Urinary bladder (tissue), 4 donors: ENCODE measurements around the gene LIMA1. TPM values are rescaled to one million over a fixed set of nuclear protein-coding genes. Genes with fewer than 3 reads are reported as not detected.
"Not testable (repeated sequence)": the region's sequence is repeated elsewhere in the genome, so short reads cannot be mapped to it uniquely, and the experiment has no call there.

Source experiments
- DNase-seq: peaks from one replicate; pipeline ENCODE4 v3.0.0-alpha.2; 2015; ENCODE audit errors: extremely low spot score
- H3K27ac ChIP-seq: one replicate; pipeline ENCODE4 v1.5.1; 2013; ENCODE audit warnings: low read depth, mild to moderate bottlenecking, moderate library complexity
- H3K36me3 ChIP-seq: one replicate; pipeline ENCODE4 v1.6.1; 2013; ENCODE audit warnings: mild to moderate bottlenecking, moderate library complexity; ENCODE audit not compliant: insufficient read depth
- H3K4me1 ChIP-seq: one replicate; pipeline ENCODE4 v1.6.1; 2013; ENCODE audit warnings: mild to moderate bottlenecking, moderate library complexity; ENCODE audit not compliant: insufficient read depth
- H3K4me3 ChIP-seq: one replicate; pipeline ENCODE4 v1.5.1; 2013; ENCODE audit warnings: low read depth, low read length
- WGBS: extraction: QIAGEN DNeasy Blood & Tissue Kit; methylation state at CpG from one replicate; pipeline ENCODE4 v1.1.7; 2013; 5-methylcytosine and 5-hydroxymethylcytosine counted together
- polyA plus RNA-seq: library from polyadenylated mRNA; stranded (reverse); fragments of 200-250 nt; gene quantifications from one replicate; pipeline ENCODE4 v1.2.3, GENCODE V29; 2013
- total RNA-seq: library from RNA; depleted of rRNA; stranded (reverse); fragments of >200 nt; gene quantifications from one replicate; pipeline ENCODE4 v1.2.3, GENCODE V29; 2014
- donor health status: healthy with polysubstance abuse.
- donor health status: healthy.

LIMA1 gene
- total and polyA plus RNA-seq, 2 donors: 47.3 to 137 TPM

DNA sequence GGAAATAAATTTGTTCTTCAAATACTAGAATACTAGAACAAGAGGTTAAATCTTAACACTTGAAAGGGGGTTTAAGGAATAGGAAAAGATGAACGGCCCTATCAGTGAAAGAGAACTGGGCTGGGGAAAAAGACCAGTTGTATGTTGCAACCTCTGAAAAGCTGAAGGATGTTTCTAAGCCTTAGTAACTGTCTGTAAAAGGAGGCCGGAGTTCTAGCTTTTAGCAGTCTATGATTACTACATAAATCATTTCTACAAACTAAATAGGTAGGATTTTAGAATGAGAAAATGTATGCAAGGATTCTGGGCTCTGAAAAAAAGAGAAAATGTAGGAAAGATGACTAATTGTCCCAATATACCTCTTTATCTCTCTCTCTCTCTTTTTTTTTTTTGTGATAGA lies 121.1 kb downstream of the LIMA1 start:
- 56% methylated on average over 2 of the region's 2 CpGs for WGBS
- DNase-seq: no peak
- Histone ChIP-seq H3K4me3 (no peak overlapping the region), H3K4me1 (no peaks in the 10 kb centered on the region), H3K36me3 (no peaks in the 10 kb centered on the region), H3K27ac (no peak overlapping the region)

DNA sequence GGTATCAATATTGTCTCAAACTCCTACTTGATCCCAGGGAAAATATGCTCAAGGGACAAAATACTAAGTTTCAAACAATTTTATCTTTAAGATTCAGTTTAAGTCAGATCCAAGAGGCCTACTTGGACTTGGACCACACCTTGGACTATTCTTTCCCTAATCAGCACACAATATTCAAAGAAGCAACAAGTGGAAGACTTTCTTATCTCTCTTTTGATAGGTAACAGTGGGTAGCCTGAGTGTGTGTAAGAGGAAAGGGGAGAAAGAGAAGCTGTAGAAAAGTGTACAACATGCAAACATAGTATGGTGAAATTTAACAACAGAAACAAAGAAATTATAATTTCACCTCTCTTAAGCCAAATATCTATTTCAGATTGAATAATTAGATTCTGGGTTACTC lies 122.7 kb downstream of the LIMA1 start:
- no peaks in the 10 kb centered on the region for H3K36me3 ChIP-seq
- DNase-seq: no peak
- H3K27ac ChIP-seq: no peak overlapping the region

DNA sequence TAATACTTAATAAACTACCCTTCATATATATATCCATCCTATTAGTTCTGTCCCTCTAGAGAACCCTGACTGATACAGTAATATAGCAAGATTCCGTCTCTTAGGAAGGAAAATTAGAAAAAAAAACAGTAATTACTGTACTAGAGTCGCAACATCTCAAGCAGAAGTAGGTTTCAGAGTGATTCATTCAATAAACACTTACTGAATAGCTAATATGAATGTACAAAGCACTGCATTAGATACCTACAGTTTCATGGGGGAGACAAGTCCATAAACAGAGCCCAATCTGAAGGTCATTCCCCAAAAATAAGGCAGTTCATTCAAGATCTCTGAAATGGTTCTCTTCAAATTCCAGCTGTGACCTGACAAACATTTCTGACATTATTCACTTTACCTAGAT lies 126.1 kb downstream of the LIMA1 start:
- no peaks in the 10 kb centered on the region for H3K4me1 ChIP-seq
- 92% methylated on average over 2 of the region's 2 CpGs for WGBS
- no peak overlapping the region for H3K27ac ChIP-seq
- no peaks in the 10 kb centered on the region for H3K36me3 ChIP-seq
- no peak for DNase-seq
- H3K4me3 ChIP-seq: no peak overlapping the region

More for the DNA sequence above, 122.7 kb downstream of the LIMA1 start:
- Histone ChIP-seq H3K4me3 (no peak overlapping the region), H3K4me1 (no peaks in the 10 kb centered on the region)

DNA sequence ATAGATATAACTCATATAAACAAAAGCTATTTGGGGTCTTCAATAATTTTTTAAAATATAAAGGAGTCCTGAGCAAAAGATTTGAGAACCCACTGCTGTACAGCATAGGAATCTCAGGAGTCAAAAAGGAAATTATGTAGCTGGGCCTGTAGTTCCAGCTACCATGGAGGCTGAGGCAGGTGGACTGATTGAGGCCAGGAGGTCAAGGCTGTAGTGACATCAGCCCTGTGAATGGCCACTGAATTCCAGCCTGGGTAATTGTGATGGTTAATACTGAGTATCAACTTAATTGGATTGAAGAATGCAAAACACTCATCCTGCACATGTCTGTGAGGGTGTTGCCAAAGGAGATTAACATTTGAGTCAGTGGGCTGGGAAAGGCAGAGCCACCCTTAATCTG lies 126.7 kb downstream of the LIMA1 start:
- Histone ChIP-seq H3K4me1 (no peaks in the 10 kb centered on the region), H3K36me3 (no peaks in the 10 kb centered on the region), H3K4me3 (no peak overlapping the region), H3K27ac (no peak overlapping the region)
- DNase-seq: no peak

DNA sequence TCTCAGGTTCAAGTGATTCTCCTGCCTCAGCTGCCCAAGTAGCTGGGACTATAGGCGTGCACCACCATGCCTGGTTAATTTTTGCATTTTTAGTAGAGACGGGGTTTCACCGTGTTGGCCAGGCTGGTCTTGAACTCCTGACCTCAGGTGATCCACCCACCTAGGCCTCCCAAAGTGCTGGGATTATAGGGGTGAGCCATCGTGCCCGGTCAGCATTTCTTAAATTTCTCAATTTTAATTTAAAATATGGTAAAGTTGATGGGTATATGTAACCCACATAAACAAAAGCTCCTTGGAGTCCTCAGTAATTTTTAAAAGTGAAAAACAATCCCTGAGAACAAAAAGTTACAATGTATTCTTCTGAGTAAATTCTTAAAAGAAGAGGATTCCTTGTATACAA lies 128.4 kb downstream of the LIMA1 start:
- DNase-seq, H3K36me3 ChIP-seq, H3K4me3 ChIP-seq, H3K4me1 ChIP-seq, H3K27ac ChIP-seq: not testable (repeated sequence)
- WGBS: 92% methylated on average over 5 of the region's 5 CpGs

DNA sequence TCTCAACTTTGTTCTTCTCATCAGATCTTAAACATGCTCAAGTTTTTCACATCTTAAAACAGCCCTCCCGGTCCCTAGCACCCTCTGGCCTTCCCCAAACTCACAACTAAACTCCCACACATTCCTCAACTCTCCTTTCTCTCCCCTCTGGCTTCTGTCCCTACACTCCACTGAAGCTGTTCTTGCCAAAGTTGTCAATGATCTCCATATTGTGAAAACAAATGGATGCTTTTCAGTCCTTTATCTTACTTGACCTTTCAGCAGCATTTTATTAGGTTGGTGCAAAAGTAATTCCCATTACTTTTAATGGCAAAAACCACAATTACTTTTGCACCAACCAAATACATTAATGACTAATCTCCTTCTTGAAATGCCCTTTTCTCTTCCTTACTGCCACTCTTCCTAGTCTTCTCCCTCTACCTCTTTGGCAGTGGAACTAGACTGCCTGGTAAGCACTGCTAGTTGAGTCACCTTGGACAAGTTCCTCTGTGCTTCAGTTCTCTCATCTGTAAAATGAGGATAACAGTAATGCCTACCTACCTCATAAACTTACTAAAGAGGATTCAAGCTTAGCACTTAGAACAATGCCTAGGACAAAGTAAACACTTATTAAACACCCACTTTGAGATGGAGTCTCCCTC lies 132.2 kb downstream of the LIMA1 start:
- 33% methylated on average over 1 of the region's 1 CpG for WGBS
- H3K36me3 ChIP-seq: no peaks in the 10 kb centered on the region
- no peak for DNase-seq
- H3K27ac ChIP-seq: no peak overlapping the region
- no peak overlapping the region for H3K4me3 ChIP-seq
- no peaks in the 10 kb centered on the region for H3K4me1 ChIP-seq

DNA sequence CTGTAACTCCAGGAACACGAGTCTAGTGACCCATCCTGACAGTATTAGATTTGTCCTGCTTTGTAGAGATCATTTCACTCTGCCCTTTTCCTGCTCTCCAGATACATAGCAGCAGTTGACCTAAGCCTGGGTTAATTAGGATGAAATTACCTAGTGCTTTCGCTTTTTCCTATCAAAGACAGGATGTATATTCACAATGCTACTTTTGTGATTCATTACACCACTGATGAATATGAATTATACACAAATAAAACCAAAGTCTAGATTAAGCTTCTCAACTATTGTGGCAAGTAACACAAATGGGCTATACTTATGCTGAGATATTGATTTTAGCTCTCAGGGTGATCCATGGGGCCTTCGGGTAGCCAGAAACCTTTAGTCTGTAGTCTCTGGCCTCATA lies 134.0 kb downstream of the LIMA1 start:
- no peak overlapping the region for H3K27ac ChIP-seq
- H3K4me1 ChIP-seq: no peaks in the 10 kb centered on the region
- WGBS: 77% methylated on average over 3 of the region's 3 CpGs
- no peaks in the 10 kb centered on the region for H3K36me3 ChIP-seq
- DNase-seq: no peak
- no peak overlapping the region for H3K4me3 ChIP-seq

DNA sequence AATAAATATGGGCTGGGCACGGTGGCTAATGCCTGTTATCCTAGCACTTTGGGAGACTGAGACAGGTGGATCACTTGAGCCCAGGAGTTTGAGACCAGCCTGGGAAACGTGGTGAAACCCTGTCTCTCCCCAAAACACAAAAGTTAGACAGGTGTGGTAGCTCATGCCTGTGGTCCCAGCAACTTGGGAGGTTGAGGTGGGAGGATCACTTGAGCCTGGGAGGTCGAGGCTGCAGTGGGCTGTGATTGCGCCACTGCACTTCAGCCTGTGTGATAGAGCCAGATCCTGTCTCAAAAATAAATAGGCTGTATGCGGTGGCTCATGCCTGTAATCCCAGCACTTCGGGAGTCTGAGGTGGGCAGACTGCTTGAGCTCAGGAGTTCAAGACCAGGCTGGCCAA lies 135.3 kb downstream of the LIMA1 start:
- H3K4me1 ChIP-seq, DNase-seq, H3K36me3 ChIP-seq, H3K27ac ChIP-seq, H3K4me3 ChIP-seq: not testable (repeated sequence)
- WGBS: 92% methylated on average over 6 of the region's 6 CpGs

DNA sequence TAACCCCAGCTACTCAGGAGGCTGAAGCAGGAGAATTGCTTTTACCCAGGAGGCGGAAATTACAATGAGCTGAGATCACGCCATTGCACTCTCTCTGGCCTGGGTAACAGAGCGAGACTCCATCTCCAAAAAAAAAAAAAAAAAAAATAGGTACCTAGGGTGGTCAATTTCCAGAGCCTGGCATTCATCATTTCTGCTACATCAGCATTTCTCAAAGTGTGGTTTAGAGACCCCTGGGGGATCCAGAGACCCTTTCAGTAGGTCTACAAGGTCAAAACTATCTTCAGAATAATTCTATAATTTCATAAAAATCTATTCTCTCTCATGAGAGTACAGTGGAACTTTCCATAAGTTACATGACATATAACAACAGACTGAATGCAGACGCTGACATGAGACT lies 136.0 kb downstream of the LIMA1 start:
- no peak for DNase-seq
- 99% methylated on average over 4 of the region's 4 CpGs for WGBS
- no peak overlapping the region for H3K4me3 ChIP-seq
- no peak overlapping the region for H3K27ac ChIP-seq
- H3K36me3 ChIP-seq: no peaks in the 10 kb centered on the region
- H3K4me1 ChIP-seq: no peaks in the 10 kb centered on the region

DNA sequence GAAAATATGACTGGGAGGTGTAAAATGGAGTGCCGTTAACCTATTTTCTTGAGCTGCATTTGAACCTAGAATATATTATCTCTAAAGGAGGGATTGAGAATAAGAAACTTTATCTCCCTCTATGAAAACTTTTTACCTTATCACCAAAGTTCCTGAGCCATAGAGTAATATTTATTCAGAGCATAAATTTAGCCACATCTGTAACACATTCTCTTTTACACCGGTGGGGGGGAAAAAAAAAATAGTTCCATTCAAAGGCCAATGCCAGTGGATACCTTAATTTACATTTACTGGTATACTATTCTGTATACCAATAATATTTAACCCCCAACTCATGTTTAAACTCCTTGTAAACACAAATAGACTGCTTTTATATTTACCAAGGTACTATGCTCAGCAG lies 137.9 kb downstream of the LIMA1 start:
- H3K27ac ChIP-seq: no peak overlapping the region
- H3K36me3 ChIP-seq: peaks cover 3% of the 10 kb centered on the region
- no peak for DNase-seq
- no peak overlapping the region for H3K4me3 ChIP-seq
- 52% methylated on average over 2 of the region's 2 CpGs for WGBS
- no peaks in the 10 kb centered on the region for H3K4me1 ChIP-seq

DNA sequence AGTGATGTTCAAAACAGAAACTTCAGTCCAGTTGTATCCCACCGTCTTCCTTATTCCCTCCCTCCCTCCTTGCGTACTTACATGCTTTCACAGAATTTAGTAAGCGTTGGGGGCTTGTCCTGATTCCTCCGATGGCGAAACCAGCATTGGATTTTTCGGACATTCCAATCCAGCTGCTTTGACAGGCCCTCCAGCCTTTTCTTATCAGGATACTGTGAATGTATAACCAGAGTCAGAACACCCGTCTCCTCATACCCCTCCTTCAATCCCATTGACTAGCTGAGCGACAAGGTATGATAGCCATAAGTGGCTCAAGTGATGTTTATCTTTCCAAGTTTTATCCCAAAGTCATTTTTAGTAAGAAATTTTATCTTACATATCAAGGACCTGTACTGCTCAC lies 140.3 kb downstream of the LIMA1 start:
- no peak overlapping the region for H3K4me3 ChIP-seq
- DNase-seq: no peak
- peaks cover 3% of the 10 kb centered on the region for H3K36me3 ChIP-seq
- WGBS: 92% methylated on average over 8 of the region's 8 CpGs
- no peaks in the 10 kb centered on the region for H3K4me1 ChIP-seq
- no peak overlapping the region for H3K27ac ChIP-seq

DNA sequence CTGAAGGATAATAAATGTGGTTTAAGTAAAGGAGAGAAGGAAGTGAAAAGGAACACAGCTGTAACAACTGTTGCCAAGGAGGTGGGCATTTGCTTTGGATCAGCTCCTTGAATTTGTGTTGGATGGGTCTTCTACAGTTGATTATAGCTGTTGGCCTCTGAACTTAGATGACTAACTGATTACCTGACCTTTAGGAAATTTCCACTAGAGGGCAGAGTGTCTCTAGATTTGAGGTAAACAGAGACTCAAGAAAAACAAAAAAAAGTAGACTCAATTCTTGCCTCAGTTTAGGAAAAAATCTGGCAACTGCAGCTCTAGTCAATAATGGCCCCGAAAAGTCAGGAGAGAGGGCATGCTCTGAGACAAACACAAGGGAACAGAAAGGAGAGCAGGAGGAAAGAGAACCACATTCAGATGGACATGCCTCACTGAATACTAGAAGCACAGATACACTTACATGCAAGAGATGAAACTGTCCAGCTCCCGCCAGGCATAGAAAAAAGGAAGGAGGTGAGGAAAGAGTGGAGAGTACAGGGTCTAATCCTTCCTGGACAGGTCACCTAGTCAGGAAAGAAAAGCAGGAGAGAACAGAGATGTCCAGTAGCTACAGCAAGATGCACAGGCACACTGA lies 150.7 kb downstream of the LIMA1 start:
- 70% methylated on average over 2 of the region's 2 CpGs for WGBS
- no peak overlapping the region for H3K4me3 ChIP-seq
- no peak for DNase-seq

DNA sequence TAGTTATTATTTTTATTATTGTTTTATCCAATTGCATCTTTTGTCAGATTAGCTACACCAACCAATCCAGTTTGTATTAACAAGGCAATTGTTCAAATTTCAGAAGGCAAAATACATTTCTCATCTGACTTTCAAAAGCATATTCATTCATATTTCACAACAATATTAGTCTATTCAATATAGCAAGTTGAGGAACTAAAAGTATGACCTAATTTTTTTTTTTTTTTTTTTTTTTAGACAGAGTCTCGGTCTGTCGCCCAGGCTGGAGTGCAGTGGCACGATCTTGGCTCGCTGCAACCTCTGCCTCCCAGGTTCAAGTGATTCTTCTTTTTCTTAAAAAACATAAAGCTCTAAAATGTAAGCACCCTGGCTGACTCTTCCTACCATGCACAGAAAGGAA lies 154.0 kb downstream of the LIMA1 start:
- peaks cover 5% of the 10 kb centered on the region for H3K36me3 ChIP-seq
- no peak for DNase-seq
- H3K4me1 ChIP-seq: peaks cover 3% of the 10 kb centered on the region
- H3K4me3 ChIP-seq: no peak overlapping the region
- 76% methylated on average over 4 of the region's 4 CpGs for WGBS
- H3K27ac ChIP-seq: no peak overlapping the region

More for the DNA sequence above, 150.7 kb downstream of the LIMA1 start:
- Histone ChIP-seq H3K27ac (no peak overlapping the region), H3K4me1 (no peaks in the 10 kb centered on the region), H3K36me3 (peaks cover 5% of the 10 kb centered on the region)

DNA sequence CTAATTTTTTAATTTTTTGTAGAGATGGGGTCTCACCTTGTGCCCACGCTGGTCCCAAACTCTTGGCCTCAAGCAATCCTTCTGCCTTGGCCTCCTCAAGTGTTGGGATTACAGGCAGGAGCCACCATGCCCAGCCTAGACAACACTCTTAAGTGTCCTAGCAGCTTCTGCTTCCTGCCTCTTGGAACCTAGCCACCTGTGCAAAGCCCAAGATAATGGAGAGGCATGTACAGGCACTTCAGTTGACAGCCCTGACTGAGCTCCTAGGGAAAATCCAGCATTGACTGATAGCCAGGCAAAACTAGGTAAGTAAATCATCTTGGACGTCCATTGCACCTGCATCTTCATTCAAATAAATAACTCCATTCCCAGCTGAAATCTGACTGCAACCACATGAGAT lies 155.8 kb downstream of the LIMA1 start:
- Histone ChIP-seq H3K4me3 (no peak overlapping the region), H3K4me1 (peaks cover 3% of the 10 kb centered on the region), H3K27ac (no peak overlapping the region), H3K36me3 (peaks cover 5% of the 10 kb centered on the region)
- 80% methylated on average over 2 of the region's 2 CpGs for WGBS
- DNase-seq: no peak
